ENCODE measurements around the gene GCKR.

GCKR gene

DNA sequence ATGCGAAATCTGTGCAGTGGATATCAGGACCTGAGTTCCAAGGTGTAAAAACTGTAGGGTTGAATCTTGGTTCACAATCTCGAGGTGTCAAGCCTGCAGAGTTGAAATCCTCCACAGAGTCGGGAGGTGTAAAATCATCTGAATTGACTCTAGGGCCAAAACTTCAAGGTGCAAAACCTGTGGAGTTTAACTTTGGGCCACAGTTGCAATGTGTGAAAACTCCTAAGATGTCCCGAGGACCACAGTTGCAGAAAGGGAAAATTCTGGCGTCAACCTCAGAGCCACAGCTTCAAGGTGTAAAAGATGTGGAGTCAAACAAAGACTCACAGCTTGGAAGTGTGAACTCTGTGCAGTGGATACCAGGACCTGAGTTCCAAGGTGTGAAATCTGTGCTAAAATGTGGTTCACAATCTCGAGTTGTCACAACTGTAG, 76.4 kb downstream of the GCKR start:
- no peak for DNase-seq

All from hematopoietic multipotent progenitor cell treated with erythropoietin and hydrocortisone succinate and interleukin-3 and kit ligand, for 8 days (in vitro differentiated cells).